GM21717 (cell line): Measurements from ENCODE around the gene SLC24A4.
A peak's percentile ranks its signal among the peaks of the same experiment; 100 is the strongest.

Source experiments
- ATAC-seq: cut with Tn5 transposase; IDR thresholded peaks from one replicate; pipeline ENCODE4 v1.9.1; 2021; ENCODE audit warnings: mild to moderate bottlenecking, moderate library complexity; ENCODE audit not compliant: unreplicated experiment

The SLC24A4 gene

DNA sequence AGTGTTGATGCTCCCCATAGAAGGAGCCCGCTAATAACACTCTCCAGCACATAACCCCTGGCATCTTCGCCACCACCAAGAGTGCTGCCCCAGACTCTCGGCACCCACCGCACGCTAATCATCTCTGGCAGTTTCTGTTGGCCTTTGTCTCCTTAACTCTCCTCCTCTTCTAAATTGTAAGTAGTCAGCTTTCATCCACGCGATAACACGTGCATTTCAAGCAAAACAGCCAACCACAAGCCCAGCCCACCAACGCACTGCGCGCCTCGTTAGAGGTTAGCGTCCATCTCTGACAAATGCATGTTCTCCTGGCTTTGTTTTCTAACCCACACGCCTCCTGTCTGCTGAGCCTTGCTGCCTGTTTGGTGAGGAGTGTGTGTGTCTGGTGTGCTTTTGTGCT, 129.5 kb downstream of the SLC24A4 start:
- ATAC-seq = no peak

DNA sequence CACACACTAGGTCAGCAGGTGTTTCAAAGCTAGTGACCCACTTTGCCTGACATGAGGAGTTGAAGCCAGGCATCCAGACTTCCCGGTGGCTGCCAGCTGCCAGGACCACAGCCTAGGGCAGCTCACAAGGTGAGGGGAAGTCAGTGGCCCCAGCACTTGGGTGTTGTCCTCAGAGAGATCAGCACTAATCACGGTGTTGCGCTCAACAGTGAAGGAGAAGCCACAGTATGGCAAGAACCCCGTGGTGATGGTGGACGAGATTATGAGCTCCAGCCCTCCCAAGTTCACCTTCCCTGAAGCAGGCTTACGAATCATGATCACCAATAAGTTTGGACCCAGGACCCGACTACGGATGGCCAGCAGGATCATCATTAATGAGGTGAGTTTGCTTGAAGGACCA, 130.7 kb downstream of the SLC24A4 start:
- no peak for ATAC-seq

DNA sequence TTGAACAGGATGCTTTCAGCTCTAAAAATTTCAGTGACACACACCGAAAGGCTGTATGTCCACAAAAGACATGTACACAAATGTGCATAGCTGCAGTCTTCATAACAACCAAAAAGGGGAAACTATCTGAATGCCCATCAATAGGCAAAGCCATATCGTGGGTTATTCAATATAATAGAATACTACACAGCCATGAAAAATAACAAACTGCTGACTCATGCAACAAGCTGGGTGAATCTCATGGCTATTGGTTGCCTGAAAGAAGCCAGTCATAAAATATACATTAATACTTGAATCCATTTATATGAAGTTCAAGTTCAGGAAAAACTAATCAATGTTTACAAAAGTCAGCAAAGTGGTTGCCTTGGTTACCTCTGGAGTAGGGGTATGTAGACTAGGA, 132.3 kb downstream of the SLC24A4 start:
- ATAC-seq = no peak

DNA sequence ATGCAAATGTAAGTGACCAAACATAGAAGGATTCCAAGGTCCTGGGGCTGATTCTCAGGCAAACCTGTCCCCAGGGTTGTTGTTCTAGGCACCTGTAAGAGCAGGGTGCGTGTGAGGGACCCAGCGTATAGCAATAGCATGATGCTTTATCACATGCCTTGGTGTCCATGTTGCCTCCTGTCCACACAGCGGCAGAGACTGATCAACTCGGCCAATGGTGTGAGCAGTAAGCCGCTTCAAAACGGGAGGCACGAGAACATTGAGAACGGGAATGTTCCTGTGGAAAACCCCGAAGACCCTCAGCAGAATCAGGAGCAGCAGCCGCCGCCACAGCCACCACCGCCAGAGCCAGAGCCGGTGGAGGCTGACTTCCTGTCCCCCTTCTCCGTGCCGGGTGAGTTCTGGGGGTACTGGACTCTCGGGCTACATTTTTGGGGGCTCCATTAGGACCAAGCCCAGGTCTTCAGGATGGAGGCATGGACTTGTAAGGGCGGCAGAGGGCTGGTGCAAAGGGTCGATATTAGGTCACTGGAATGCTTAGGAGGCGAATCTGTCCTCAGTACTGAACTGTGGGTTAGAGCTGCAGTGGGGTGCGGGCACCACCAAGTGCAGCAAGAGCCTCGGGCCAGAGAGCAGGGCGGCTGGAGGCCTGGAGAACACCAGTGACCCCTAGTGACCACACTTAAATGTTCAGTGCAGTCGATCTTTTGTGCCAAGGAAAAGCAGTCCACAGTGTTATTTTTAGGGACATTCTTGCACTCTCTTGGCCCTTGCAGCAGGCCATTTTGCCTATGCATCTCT, 133.4 kb downstream of the SLC24A4 start:
- no peak for ATAC-seq

DNA sequence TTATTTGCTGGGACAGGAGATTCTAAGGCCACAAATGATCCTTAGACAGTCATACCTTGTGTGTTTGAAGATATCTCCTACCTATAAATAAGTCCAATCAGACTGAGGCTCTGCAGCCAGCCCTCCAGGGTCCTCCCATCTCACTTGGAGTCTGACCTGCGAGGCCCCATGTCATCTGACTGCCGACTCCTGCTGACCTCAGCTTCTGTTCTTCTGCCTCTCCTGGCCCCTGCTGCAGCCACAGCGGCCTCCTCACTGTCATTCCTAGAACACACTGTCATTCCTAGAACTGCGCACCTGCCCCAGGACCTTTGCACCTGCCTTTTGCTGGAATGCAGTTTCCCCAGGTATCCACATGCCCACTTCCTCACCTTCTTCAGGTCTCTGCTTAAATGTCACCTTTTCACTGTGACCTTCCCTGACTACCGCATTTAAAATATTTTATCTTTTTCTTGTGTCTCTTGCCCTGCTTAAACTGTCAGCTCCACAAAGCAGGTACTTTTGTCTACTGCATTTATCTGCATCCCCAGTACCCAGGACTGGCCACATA, 134.1 kb downstream of the SLC24A4 start:
- no peak for ATAC-seq

DNA sequence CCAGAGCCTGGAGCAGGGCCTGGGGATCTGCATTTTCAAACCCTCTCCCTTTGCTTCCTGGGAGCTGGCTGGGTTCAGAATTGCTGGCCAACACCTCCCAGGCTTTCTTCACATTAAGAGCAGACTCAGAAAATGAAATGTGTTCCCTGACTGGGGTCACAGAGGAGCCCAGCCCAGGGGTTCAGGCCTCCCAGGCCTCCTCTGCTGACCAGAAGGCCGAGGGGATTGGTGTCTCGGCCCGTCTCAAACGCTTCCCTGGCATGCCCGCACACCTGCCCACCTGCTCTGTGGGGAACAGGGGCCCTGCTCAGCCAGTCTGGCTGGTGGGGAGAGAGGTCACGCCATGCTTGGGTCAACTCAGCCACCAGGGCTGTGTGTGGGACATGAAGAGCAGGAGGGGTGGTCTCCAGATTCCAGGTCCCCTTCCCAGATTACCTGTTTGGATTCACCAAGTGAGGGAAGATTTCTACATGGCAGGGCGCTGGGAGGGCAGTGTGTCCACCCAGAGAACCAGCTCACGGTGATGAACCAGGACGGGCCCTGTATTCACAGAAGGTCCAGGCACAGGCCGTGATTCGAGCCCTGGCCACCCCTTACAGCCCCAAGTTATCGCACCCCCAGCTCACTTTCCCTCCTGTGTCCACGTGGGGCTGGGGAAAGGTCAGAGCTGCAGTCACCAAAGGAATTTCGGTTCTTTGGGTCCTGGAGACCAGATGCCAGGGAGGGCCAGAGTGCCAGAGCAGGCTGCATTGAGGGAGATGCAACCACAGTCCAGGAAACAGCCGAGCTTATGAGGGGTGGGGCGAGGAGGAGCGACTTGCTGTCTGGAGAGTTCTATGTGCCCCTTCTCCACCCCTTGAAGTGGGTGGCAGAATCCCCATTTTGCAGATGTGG, 135.4 kb downstream of the SLC24A4 start:
- ATAC-seq = no peak

DNA sequence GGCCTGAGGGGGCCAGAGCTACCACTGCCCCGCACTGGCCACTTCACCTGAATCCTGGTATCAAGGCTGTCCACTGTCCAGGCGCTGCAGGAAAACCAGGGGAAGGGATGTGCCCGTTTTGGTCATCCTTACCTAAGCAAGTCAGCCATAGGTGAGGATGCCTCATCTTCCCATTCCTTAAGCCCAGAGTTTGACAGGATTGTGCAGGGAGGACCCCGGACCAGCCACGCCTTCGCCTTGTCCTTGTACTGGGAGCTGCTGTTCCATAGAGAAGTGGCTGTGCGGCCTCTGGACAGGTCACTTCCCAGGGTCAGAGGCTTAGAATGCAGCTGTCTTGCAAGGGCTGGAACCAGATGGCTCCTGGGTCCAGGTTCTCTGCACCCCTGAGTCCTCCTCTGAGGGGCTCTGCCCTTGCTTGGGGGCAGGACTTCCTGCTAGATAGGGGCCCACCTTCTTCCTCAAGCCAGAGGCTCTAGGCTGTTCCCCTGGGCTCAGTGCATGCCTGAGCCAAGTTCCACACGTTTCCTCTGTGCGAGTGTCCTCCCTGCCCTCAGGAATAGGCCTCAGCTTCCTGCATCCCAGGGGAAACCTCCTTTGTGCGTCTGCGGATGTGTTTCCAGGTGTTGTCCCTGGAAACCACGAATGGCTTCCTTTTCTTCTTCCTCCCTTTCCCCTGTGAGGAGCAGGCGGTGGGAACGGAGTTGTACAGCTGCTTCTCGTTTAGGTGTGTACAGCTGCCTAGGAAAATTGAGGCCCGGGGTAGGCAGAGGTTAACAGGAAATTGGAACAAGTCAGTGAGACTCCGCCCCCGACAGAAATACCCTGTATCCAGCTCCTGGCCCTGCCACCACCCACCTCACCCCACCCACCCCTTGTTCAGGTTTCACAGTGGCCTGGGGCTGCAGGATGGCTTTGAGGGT, 136.3 kb downstream of the SLC24A4 start:
- ATAC-seq = no peak

DNA sequence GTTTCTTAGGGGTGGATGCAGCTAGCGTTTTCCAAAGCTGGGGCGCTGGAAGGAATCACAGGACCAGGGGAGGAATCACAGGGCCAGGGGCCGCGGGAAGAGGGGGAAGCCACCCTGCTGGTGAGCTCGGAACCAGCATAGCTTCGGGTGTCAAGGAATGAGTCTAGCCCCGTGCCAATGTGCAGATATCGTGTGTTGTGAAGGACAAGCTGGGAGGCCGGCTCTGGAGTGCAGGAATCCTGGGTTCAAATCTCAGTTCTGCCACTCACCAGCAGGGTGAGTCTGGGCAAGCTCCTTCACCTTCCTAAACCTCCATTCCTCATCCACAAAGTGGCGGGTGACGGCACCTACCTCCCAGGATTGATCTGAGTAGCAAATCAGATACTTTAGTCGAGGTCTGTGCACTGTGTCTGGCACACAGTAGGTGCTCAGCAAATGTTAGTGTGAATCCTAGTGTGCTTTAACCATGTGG, 137.0 kb downstream of the SLC24A4 start:
- ATAC-seq = no peak

DNA sequence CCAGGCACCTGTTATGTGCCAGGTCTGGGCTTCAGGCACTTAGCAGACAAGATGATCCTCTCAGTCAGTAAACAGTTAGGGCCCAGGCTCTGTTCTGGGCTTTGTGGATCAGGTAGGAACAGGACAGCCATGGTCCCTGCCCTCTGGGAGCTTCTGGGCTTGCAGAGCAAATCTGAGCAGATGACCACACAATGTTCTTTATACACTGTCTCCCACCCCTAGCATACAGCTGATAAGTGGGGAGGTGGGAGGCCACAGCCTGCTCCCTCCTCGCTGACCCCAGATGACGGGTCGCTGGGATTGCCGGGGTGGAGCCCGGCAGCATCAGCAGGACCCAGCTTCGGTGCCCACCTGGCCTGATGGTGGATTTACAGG, 137.6 kb downstream of the SLC24A4 start:
- no peak for ATAC-seq

DNA sequence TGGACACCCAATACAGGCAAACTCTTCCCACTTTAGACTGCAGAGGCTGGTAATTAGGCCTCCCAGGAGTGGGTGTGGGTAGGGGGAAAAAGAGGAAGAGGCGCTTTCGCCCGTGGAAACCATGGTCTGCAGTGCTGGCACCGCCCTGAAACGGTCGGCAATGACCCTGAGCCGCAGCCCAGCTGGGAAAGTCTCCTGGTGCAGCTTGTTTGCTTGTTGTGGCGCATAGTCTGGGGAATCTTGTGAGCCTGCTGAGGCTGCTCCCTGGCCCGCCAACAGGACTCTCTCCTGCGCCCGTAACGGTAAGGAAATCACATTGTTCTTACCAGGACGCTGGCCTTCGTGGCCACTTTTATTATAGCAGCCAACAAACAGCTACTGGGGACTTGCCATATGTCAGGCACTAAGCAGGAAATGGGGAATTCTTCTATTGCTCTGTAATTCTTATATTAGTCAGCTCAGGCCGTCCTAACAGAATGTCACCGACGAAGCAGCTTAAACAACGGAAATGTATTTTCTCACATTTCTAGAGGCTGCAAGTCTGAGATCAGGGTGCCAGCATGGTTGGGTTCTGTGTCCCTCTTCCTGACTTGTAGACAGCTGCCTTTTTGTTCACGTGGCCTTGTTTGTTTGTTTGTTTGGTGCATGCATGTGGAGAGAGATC, 138.1 kb downstream of the SLC24A4 start:
- ATAC-seq = peak; percentile 51

DNA sequence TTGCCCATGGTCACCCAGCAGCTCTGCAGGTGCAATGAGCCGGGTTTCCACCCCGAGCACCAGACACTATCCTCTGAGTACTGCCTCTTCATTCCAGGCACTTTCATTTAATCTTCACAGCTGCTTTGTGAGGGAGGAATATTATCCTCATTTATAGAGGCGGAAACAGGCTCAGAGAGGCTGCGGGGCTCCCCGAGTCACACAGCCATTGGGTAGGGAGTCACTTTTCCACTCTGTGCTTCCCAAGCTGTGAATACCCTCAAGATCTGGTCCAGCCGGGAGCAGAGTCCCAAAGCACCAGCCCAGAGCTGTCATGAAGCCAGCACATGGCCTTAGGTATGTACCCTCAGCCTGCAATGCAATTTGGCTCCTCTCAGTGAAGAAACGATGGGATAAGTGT, 138.9 kb downstream of the SLC24A4 start:
- no peak for ATAC-seq

DNA sequence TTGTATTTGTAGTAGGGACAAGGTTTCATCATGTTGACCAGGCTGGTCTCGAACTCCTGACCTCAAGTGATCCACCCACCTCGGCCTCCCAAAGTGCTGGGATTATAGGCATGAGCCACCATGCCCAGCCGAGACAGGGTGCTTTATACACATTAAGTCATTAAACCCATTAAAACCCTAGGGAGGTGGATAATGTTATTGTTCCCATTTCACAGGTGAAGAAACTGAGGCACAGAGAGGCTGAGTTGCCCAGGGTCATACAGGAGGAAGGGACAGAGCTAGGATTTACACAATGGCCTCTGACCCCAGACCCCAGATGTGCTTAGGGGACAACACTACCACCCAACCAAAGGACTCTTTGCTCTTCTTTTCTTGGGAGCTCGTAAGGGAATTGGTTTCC, 139.6 kb downstream of the SLC24A4 start:
- ATAC-seq = no peak

DNA sequence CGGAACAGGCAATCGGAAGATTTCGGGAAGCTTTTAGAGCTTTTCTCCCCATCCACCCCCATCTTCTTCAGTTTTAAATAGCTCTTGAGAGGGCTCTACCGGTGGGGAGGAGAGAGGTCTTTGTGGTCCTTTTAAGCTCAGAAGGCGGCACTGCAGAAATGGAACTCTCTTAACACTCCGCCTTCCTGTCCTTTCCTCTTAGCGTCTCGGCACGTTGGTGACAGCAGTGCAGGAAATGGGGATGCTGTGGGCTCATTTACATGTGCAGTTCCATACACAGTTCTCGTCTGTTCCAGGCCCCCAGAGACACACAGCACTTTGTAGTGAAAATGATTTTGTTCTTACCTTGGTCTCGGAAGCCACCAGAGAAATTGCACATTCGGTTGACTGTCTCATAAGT, 140.2 kb downstream of the SLC24A4 start:
- no peak for ATAC-seq

DNA sequence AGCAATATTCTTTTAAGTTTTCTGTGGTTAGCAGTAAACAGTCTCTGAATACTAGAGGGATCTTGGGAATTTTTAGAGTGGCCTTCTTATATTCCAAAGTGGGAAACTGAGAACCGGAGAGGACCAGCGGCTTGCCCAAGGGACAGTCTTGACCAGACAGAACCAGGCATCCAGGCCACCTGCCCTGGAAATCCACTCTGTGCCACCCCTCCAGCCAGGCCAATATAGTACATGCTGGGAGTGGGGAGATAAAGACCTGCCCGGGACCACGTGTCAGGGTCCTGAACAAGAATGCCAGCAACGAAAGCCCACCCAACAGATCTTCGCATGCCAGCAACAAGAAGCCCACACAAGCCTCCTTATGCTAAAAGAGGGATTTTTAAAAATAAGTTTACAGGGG, 141.2 kb downstream of the SLC24A4 start:
- ATAC-seq = no peak

DNA sequence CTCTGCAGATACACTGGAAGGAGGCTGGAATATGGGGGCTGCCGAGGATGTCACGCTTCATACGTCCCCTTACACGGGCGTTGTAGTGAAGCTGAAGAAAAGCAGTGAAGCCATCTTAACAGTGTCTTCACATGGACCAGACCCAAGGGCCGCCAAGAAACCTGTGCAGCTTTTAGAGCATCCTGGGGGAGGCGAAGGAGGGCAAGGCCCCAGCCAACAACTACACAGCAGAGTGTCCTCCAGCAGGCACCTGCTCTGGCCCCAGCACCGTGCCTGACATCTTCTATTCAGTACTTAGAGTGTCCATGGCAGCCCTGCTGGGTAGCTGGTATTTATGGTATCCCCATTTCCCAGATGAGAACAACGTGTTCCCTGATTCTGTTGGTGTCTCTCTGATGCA, 141.8 kb downstream of the SLC24A4 start:
- no peak for ATAC-seq

DNA sequence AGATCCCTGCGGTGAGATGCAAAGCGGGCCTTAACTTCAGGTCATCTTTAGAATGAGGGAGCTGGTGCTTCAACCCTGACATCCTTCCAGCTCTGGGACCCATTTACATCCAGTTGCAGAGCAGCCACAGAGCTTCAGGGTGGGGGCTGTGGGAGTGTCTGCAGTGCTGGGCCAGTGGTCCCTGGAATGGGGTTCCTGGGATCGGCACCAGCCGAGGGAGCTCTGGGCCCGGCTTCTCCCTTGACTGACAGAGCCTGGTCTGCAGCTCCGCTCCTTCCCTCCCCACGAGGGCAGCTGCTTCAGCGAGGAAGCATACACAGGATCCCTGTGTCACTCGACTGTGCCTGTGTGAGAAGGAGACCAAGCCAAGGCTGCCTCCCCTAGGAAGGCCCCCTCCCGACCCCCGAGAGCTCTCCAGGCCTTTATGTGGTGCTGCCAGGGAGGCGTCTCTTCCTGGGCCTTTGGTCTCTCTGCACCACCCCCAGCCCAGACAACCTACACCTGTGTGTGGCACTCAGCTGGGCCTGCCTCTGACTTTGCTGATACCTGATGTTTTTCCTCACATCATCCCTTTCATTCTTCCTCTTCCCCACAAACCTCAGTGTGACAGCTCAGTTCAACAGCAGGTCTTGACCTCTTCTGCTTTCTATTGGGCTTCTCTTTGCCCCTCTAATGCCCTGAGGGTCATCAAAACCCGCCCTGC, 142.5 kb downstream of the SLC24A4 start:
- no peak for ATAC-seq

DNA sequence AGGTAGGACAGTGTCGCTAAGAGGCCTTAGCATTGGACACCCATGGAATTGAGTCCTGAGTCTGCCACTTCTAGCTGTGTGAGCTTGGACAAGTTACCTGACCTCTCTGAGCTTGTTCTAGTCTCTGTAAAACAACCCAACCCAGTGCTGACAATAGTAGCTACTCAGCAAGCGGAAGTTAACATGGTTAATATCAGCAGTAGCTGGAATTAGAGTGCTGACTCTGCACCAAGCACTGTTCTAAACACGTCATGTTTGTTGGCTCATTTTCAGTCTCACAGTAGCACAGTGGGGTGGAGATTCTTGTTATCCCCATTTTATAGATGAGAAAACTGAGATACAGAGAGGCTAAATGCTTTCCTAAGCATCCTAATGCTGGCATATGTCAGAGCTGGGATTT, 143.1 kb downstream of the SLC24A4 start:
- ATAC-seq = no peak

DNA sequence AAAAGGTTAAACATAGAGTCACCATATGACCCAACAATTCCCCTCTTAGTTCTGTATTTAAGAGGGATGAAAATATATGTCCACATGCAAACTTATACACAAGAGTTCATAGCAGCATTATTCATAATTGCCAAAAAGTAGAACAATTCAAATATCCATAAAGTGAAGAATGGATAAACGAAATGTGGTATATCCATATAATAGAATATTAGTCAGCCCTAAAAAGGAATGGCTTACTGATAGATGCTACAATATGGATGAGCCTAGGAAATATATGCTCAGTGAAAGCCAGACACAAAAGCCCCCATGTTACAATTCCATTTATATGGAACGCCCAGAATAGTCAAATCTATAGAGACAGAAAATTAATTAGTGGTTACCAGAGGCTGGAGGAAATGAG, 146.6 kb downstream of the SLC24A4 start:
- no peak for ATAC-seq

DNA sequence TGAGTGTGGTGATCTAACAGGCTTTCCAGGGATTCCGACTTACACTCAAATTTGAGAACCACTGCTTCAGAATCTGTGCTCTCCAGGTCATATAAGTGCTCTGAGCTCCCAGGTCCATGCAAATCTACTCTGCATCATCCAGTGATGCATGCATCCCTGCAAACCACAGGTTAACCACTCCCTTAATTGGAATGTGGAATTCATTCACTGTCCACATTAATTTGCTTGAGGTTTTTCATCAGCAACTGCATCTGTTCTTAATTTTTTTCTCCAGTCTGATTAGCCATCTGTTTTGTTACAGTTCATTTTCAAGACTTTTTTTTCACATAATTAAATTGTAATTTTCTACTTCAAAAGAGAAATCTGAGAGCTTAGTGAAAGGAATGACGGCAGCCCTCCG, 147.2 kb downstream of the SLC24A4 start:
- ATAC-seq = no peak

DNA sequence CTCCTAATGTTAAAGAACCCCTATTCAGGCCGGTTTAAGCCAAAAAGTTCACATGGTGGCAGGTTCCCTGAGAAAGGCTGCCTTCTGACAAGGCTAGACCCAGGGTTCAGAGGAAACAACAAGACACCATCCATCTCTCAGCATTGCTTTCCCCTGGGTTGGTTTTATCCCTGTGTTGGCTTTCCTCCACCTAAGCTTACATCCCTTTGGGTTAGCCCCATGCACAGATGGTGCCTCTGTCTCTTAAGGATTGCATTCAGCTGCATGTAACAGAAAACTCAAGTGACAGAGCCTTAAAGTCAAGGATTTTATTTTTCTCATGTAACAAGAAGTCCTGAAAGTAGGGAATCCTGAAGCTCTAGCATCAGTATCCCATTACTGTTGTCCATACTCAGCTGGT, 147.8 kb downstream of the SLC24A4 start:
- ATAC-seq = no peak
